ENCODE results near the gene AFTPH. TPM values are rescaled to one million over a fixed set of nuclear protein-coding genes. Genes with fewer than 3 reads are reported as not detected.

The AFTPH gene
- polyA plus RNA-seq, 1 of the 3 experiments (the other 2 are of a cell fraction) = 7.4 TPM

- no peak overlapping the region for H3K4me3 ChIP-seq (ENCODE audit: low read depth in 2 of 2, low read length in 1 of 2)
- WGBS (ENCODE audit: low lambda C conversion rate) = 82% methylated on average over 19 of the region's 21 CpGs
- no peaks in the 10 kb centered on the region; the same call in 1 of the 2 replicates for H3K27me3 ChIP-seq (ENCODE audit: insufficient read depth)
Observed at GRCh38 chr2:64606479-64607363, 82.6 kb downstream of the AFTPH start.

GRCh38 chr2:64607381-64608304 lies 83.5 kb downstream of the AFTPH start:
- Histone ChIP-seq H2AFZ (ENCODE audit: low read depth) (no peak overlapping the region), H3K4me3 (ENCODE audit: low read depth in 2 of 2, low read length in 1 of 2) (no peak overlapping the region), H3K9me2 (no peaks in the 10 kb centered on the region), H3K9ac (no peak overlapping the region), H3K27ac (ENCODE audit: low read depth in 2 of 2, low read length in 1 of 2) (no peak overlapping the region), H3K27me3 (ENCODE audit: insufficient read depth) (no peaks in the 10 kb centered on the region; the same call in 1 of the 2 replicates), H3K4me2 (no peak overlapping the region), H3K4me1 (ENCODE audit: control insufficient read depth in 1 of 2, insufficient read depth in 2 of 2, low read depth in 1 of 2, low read length in 1 of 2) (no peaks in the 10 kb centered on the region; a peak in 1 of 4 replicates), H3F3A (replicated peaks; ENCODE audit: insufficient read depth) (no peaks in the 10 kb centered on the region), H3K36me3 (replicated peaks in 1 of 2; ENCODE audit: control insufficient read depth in 1 of 2, insufficient read depth in 2 of 2, low read length in 1 of 2) (no peaks in the 10 kb centered on the region), H3K9me3 (no peaks in the 10 kb centered on the region), H3K79me2 (ENCODE audit: insufficient read depth) (no peaks in the 10 kb centered on the region), H4K20me1 (ENCODE audit: insufficient read depth) (no peaks in the 10 kb centered on the region)
- ChIA-PET POLR2A (no interaction called here), CTCF (interaction anchor here (0.9 to 3.7 kb wide), 6 partner anchors 10 to 85 kb away, joined by 3 to 20 read pairs (median 8); no protein-coding TSS in a partner anchor)
- TF ChIP-seq TCF12 (IDR thresholded peaks at IDR 0.05) (no peak), TEAD4 (IDR thresholded peaks at IDR 0.05; ENCODE audit: borderline replicate concordance, insufficient read depth) (no peak), MEF2A (IDR thresholded peaks at IDR 0.05; ENCODE audit: borderline replicate concordance, low read depth) (no peak), IRF3 (IDR thresholded peaks at IDR 0.05; ENCODE audit: low read depth, low read length) (no peak), TAF1 (IDR thresholded peaks at IDR 0.05; ENCODE audit: borderline replicate concordance, low read depth, low read length) (no peak), EZH2phosphoT487 (IDR thresholded peaks at IDR 0.05; ENCODE audit: borderline replicate concordance, low read depth) (no peak), POLR2AphosphoS5 (IDR thresholded peaks at IDR 0.05; ENCODE audit: low read depth, low read length) (no peak), GABPA (IDR thresholded peaks at IDR 0.05; ENCODE audit: low read depth) (no peak), EP300 (IDR thresholded peaks at IDR 0.05; ENCODE audit: borderline replicate concordance in 1 of 2, low read depth in 1 of 2, low read length in 1 of 2) (no peak), USF1 (IDR thresholded peaks at IDR 0.05; ENCODE audit: borderline replicate concordance, low read depth) (no peak), ELF1 (IDR thresholded peaks at IDR 0.05) (no peak), NFIC (IDR thresholded peaks at IDR 0.05; ENCODE audit: borderline replicate concordance) (no peak), FOXM1 (IDR thresholded peaks at IDR 0.05; ENCODE audit: low read depth) (no peak), RXRA (IDR thresholded peaks at IDR 0.05; ENCODE audit: borderline replicate concordance, low read depth) (no peak), YY1 (IDR thresholded peaks at IDR 0.05; ENCODE audit: low read depth) (no peak)
- no peak for DNase-seq
- WGBS (ENCODE audit: low lambda C conversion rate) = 90% methylated on average over 14 of the region's 18 CpGs

More at GRCh38 chr2:64606479-64607363, 82.6 kb downstream of the AFTPH start:
- Histone ChIP-seq H3K9me3 (no peaks in the 10 kb centered on the region), H3K9me2 (no peaks in the 10 kb centered on the region), H4K20me1 (ENCODE audit: insufficient read depth) (no peaks in the 10 kb centered on the region), H2AFZ (ENCODE audit: low read depth) (no peak overlapping the region), H3K27ac (ENCODE audit: low read depth in 2 of 2, low read length in 1 of 2) (no peak overlapping the region), H3F3A (replicated peaks; ENCODE audit: insufficient read depth) (no peaks in the 10 kb centered on the region), H3K4me2 (no peak overlapping the region), H3K9ac (no peak overlapping the region), H3K36me3 (replicated peaks in 1 of 2; ENCODE audit: control insufficient read depth in 1 of 2, insufficient read depth in 2 of 2, low read length in 1 of 2) (no peaks in the 10 kb centered on the region), H3K4me1 (ENCODE audit: control insufficient read depth in 1 of 2, insufficient read depth in 2 of 2, low read depth in 1 of 2, low read length in 1 of 2) (peaks cover 0 to 2% of the 10 kb centered on the region in 2 experiments; a peak in 1 of 4 replicates), H3K79me2 (ENCODE audit: insufficient read depth) (no peaks in the 10 kb centered on the region)
- CTCF ChIA-PET = interaction anchor here (0.9 to 3.7 kb wide), 5 partner anchors 9 to 84 kb away, joined by 3 to 20 read pairs (median 8); no protein-coding TSS in a partner anchor
- no peak for TF ChIP-seq FOXM1 (IDR thresholded peaks at IDR 0.05; ENCODE audit: low read depth)
- DNase-seq = no peak
- POLR2A ChIA-PET = no interaction called here
